ENCODE results near the gene MREG.

Gene MREG

GRCh38 chr2:216023055-216023648, 9.8 kb upstream of the MREG start:
- TF ChIP-seq CTCF (IDR thresholded peaks at IDR 0.05; ENCODE audit: insufficient read depth, low read depth, low read length, missing control alignments): peak; percentile 81
- H3K4me3 ChIP-seq (ENCODE audit: low read length): no peak overlapping the region

GRCh38 chr2:216021768-216022565, 8.6 kb upstream of the MREG start:
- no peak for TF ChIP-seq CTCF (IDR thresholded peaks at IDR 0.05; ENCODE audit: insufficient read depth, low read depth, low read length, missing control alignments)
- DNase-seq (ENCODE audit: low read depth): no peak
- no peak overlapping the region for H3K4me3 ChIP-seq (ENCODE audit: low read length)

More at GRCh38 chr2:216023055-216023648, 9.8 kb upstream of the MREG start:
- DNase-seq (ENCODE audit: low read depth): peak; percentile 71

- DNase-seq (ENCODE audit: low read depth): no peak
- no peak overlapping the region for H3K4me3 ChIP-seq (ENCODE audit: low read length)
- TF ChIP-seq CTCF (IDR thresholded peaks at IDR 0.05; ENCODE audit: insufficient read depth, low read depth, low read length, missing control alignments): no peak
Measured at GRCh38 chr2:216018709-216019108, 5.4 kb upstream of the MREG start.

- TF ChIP-seq CTCF (IDR thresholded peaks at IDR 0.05; ENCODE audit: insufficient read depth, low read depth, low read length, missing control alignments): no peak
- H3K4me3 ChIP-seq (ENCODE audit: low read length): no peak overlapping the region
- peak; percentile 88 for DNase-seq (ENCODE audit: low read depth)
Measured at GRCh38 chr2:216017365-216017764, 4.0 kb upstream of the MREG start.

- no peak for DNase-seq (ENCODE audit: low read depth)
- TF ChIP-seq CTCF (IDR thresholded peaks at IDR 0.05; ENCODE audit: insufficient read depth, low read depth, low read length, missing control alignments): no peak
- no peak overlapping the region for H3K4me3 ChIP-seq (ENCODE audit: low read length)
Measured at GRCh38 chr2:216016581-216016980, 3.2 kb upstream of the MREG start.

GRCh38 chr2:216015722-216016464, 2.5 kb upstream of the MREG start:
- H3K4me3 ChIP-seq (ENCODE audit: low read length): no peak overlapping the region
- no peak for TF ChIP-seq CTCF (IDR thresholded peaks at IDR 0.05; ENCODE audit: insufficient read depth, low read depth, low read length, missing control alignments)
- no peak for DNase-seq (ENCODE audit: low read depth)
